Right lobe of liver (tissue), 6 donors: Measurements from ENCODE around the gene RBM10. TPM values are rescaled to one million over a fixed set of nuclear protein-coding genes. Genes with fewer than 3 reads are reported as not detected.

Experiments
- ATAC-seq, 4 donors: fragments of 200-7000 bp; cut with Tn5 transposase; one replicate each; pipeline ENCODE4 v1.9.1; 2020; ENCODE audit warnings: mild to moderate bottlenecking in 4 of 4, moderate library complexity in 4 of 4
- DNase-seq, 3 donors: peaks; one replicate each; pipeline ENCODE4 v3.0.0-alpha.2; 2020
- H3K27ac ChIP-seq, 3 donors: fragments of 200-600 bp; one replicate each; pipeline ENCODE4 v1.8.0; 2022
- H3K27me3 ChIP-seq, 2 donors: fragments of 200-600 bp; one replicate each; pipeline ENCODE4 v1.8.0; 2022
- H3K36me3 ChIP-seq, 4 donors: fragments of 200-600 bp; sonication (generic) in 1 of 4; one replicate each; pipeline versions ENCODE4 v1.5.1 to v1.8.0; 2017 to 2022; ENCODE audit warnings: control low read depth in 1 of 4
- H3K4me1 ChIP-seq, 4 donors: fragments of 200-600 bp; sonication (generic) in 1 of 4; one replicate each; pipeline versions ENCODE4 v1.5.1 to v1.8.0; 2017 to 2022; ENCODE audit warnings: control low read depth in 1 of 4
- H3K4me3 ChIP-seq, 3 donors: fragments of 200-600 bp; one replicate each; pipeline ENCODE4 v1.8.0; 2022
- H3K9me3 ChIP-seq, 4 donors: fragments of 200-600 bp; sonication (generic) in 1 of 4; one replicate each; pipeline versions ENCODE4 v1.5.1 to v1.8.0; 2017 to 2022; ENCODE audit warnings: control low read depth in 1 of 4
- POLR2A ChIP-seq: fragments of 450-650 bp; IDR thresholded peaks from one replicate; pipeline ENCODE4 v1.6.1; 2017; ENCODE audit warnings: antibody characterized with exemption, mild to moderate bottlenecking
- WGBS: methylation state at CpG from one replicate; pipeline ENCODE4 v1.1.6; 2018; ENCODE audit warnings: low coverage, low lambda C conversion rate; ENCODE audit not compliant: insufficient coverage; ENCODE audit errors: missing lambda C conversion rate; 5-methylcytosine and 5-hydroxymethylcytosine counted together
- intact Hi-C, 2 donors: fragments of 100-400 bp; cut with DNase I; formaldehyde crosslinking; loops; one replicate each; pipeline versions ENCODE4 v1.11.2 to v1.14.1; 2022
- total RNA-seq, 6 experiments: library from RNA; depleted of rRNA in 2 of 6; stranded (reverse); fragments of >200 nt in 2 of 6; fragmentation: NEBNext Ultra II Directional in 3 of 6; extraction: Animal tissue kit (Norgen Biotek cat#: 25700) in 3 of 6; gene quantifications; one replicate each; pipeline versions ENCODE4 v1.1.0 to v1.2.4, GENCODE V29; 2016 to 2023
- TF ChIP-seq, protein P1 (sequence below), 4 donors: fragments of 200-600 bp in 3 of 4; fragments of 450-650 bp in 1 of 4; IDR thresholded peaks; one replicate each; pipeline versions ENCODE4 v1.5.1 to v1.8.0; 2016 to 2022; ENCODE audit warnings: antibody characterized with exemption in 4 of 4, mild to moderate bottlenecking in 2 of 4
- donor health status: DM: no; HTN: yes; CAD: no.
- donor health status: DM: no; HTN: no; CAD: no.
- donor health status: DM: no; HTN: no; CAD: no.
- donor health status: DM: no; HTN: yes; CAD: no.
- donor health status: DM: no; HTN: yes; CAD: no.

RBM10 gene
- total RNA-seq, 6 experiments from 2014 or later = 12.5 to 20.8 (median 15.2) TPM

DNA sequence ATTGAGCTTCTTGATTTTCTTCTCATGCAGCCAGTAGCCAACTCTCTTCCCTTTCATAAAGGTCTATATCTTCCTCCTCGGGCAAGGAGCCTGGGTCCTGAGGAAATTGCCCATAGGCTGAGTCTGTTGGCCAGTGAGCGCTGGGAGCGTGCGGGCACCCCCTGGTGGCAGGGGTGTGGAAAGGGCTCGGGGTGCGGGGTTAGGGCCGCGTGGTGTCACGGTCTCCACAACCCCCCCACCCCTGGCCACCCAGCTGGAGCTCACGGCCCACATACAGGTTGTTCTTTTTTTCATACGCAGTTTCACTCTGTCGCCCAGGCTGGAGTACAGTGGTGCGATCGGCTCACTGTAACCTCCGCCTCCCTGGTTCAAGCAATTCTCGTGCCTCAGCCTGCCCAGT lies 13.1 kb downstream of the RBM10 start:
- no peaks in the 10 kb centered on the region for H3K9me3 ChIP-seq
- DNase-seq = no peak
- H3K36me3 ChIP-seq = no peaks in the 10 kb centered on the region
- H3K4me1 ChIP-seq = peaks cover 0 to 12% (median 3%) of the 10 kb centered on the region in 4 donors
- no peak for ATAC-seq
- intact Hi-C loops = no loop called here
- no peak for TF ChIP-seq POLR2A
- TF ChIP-seq, protein P1, sequence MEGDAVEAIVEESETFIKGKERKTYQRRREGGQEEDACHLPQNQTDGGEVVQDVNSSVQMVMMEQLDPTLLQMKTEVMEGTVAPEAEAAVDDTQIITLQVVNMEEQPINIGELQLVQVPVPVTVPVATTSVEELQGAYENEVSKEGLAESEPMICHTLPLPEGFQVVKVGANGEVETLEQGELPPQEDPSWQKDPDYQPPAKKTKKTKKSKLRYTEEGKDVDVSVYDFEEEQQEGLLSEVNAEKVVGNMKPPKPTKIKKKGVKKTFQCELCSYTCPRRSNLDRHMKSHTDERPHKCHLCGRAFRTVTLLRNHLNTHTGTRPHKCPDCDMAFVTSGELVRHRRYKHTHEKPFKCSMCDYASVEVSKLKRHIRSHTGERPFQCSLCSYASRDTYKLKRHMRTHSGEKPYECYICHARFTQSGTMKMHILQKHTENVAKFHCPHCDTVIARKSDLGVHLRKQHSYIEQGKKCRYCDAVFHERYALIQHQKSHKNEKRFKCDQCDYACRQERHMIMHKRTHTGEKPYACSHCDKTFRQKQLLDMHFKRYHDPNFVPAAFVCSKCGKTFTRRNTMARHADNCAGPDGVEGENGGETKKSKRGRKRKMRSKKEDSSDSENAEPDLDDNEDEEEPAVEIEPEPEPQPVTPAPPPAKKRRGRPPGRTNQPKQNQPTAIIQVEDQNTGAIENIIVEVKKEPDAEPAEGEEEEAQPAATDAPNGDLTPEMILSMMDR (IDR thresholded peaks at IDR 0.05) = no peak
- H3K4me3 ChIP-seq = no peak overlapping the region
- no peak overlapping the region for H3K27ac ChIP-seq
- H3K27me3 ChIP-seq = no peaks in the 10 kb centered on the region
- 89% methylated on average over 13 of the region's 16 CpGs for WGBS

DNA sequence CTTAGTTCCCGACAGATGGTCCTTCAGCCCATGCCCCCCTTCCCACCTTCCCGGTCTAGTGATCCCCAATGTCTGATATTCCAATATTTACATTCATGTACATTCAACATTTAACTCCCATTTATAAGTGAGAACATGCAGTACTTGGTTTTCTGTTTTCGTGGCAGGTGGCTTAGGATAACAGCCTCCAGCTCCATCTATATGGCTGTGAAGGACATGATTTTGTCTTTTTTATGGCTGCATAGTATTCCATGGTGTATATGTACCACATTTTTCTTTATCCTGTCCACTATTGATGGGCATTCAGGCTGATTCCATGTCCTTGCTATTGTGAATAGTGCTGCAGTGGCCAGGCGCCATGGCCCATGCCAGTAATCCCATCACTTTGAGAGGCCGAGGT lies 13.8 kb downstream of the RBM10 start:
- Histone ChIP-seq H3K4me3 (no peak overlapping the region), H3K36me3 (no peaks in the 10 kb centered on the region), H3K4me1 (peaks cover 0 to 12% (median 3%) of the 10 kb centered on the region in 4 donors), H3K9me3 (no peaks in the 10 kb centered on the region), H3K27ac (no peak overlapping the region), H3K27me3 (no peaks in the 10 kb centered on the region)
- intact Hi-C loops = no loop called here
- no peak for DNase-seq
- no peak for ATAC-seq
- WGBS = 100% methylated on average over 2 of the region's 5 CpGs
- TF ChIP-seq, protein P1 (IDR thresholded peaks at IDR 0.05) = no peak
- TF ChIP-seq POLR2A = no peak

DNA sequence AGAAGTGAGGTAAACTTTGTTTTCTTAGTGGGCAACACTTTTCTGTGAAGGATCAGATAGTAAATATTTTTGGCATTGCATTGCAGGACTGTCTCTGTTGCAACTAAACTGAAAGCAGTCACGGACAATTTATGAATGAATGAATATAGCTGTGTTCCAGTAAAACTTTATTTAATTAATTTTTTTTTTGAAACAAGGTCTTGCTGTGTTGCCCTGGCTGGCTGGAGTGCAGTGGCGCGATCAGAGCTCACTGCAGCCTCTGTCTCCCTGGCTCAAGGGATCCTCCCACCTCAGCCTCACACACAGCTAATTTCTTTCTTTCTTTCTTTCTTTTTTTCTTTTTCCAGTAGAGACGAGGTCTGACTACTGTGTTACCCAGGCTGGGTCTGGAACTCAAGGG lies 15.8 kb downstream of the RBM10 start:
- H3K4me1 ChIP-seq = peaks cover 0 to 22% (median 3%) of the 10 kb centered on the region in 4 donors
- 40% methylated on average over 4 of the region's 4 CpGs for whole genome bisulfite sequencing
- H3K36me3 ChIP-seq = no peaks in the 10 kb centered on the region
- ATAC-seq (no peak), DNase-seq (no peak)
- TF ChIP-seq, protein P1 (IDR thresholded peaks at IDR 0.05) = no peak
- no peak for TF ChIP-seq POLR2A
- H3K4me3 ChIP-seq = no peak overlapping the region
- peak overlapping the region in 1 of 3 donors; percentile 24 for H3K27ac ChIP-seq
- no peaks in the 10 kb centered on the region for H3K9me3 ChIP-seq
- intact Hi-C loops = no loop called here
- H3K27me3 ChIP-seq = no peaks in the 10 kb centered on the region

DNA sequence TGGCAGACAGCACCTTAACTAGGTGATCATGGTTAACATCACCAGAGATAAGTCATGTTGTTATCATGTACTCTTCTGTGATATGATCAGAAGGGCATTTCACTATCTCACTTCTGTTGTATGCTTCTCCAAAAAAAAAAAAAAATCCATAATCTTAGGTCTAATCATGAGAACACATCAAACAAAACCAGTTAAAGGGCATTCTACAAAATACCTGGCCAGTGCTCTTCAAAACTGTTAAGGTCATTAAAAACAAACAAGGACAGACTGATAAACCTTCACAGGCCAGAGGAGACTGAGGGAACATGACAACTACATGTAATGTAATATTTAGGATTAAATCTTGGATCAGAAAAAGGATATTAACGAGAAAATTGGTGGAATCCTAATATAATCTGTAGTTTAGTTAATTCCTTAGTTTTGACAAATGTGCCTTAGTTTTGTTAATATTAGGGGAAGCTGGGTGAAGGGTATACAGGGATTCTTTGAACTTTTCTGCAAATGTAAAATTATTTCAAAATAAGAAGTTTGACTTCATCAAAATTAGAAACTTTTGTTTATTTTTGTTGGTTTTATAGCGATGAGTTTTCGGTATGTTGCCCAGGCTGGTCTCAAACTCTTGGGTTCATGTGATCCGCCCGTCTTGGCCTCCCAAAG lies 18.0 kb downstream of the RBM10 start:
- H3K36me3 ChIP-seq = no peaks in the 10 kb centered on the region
- intact Hi-C loops = no loop called here
- H3K4me3 ChIP-seq = no peak overlapping the region
- peak overlapping the region in 1 of 3 donors; percentile 34 for H3K27ac ChIP-seq
- WGBS = 61% methylated on average over 5 of the region's 5 CpGs
- DNase-seq = no peak
- H3K27me3 ChIP-seq = no peaks in the 10 kb centered on the region
- peaks cover 0 to 22% (median 3%) of the 10 kb centered on the region in 4 donors for H3K4me1 ChIP-seq
- no peaks in the 10 kb centered on the region for H3K9me3 ChIP-seq
- TF ChIP-seq POLR2A = no peak
- TF ChIP-seq, protein P1 (IDR thresholded peaks at IDR 0.05) = no peak
- peak; percentile 22 to 49 (median 42) for ATAC-seq
